Measurements from ENCODE around the gene BNC1.

Gene BNC1

GRCh38 chr15:83310521-83311456, 26.3 kb upstream of the BNC1 start:
- Mint-ChIP-seq H3K9me3 (no peaks in the 10 kb centered on the region), H3K36me3 (ENCODE audit: insufficient read depth) (no peaks in the 10 kb centered on the region), H3K27me3 (peaks cover 6 to 11% of the 10 kb centered on the region in 2 donors), H3K4me1 (ENCODE audit: low read depth in 2 of 2) (no peaks in the 10 kb centered on the region), H3K4me3 (no peak overlapping the region), H3K27ac (no peak overlapping the region)
- ATAC-seq (replicated peaks) (no peak), DNase-seq (no peak)

GRCh38 chr15:83308671-83309070, 24.2 kb upstream of the BNC1 start:
- DNase-seq (no peak), ATAC-seq (replicated peaks) (no peak)
- H3K4me1 Mint-ChIP-seq (ENCODE audit: low read depth in 2 of 2): no peaks in the 10 kb centered on the region
- no peaks in the 10 kb centered on the region for H3K9me3 Mint-ChIP-seq
- H3K27me3 Mint-ChIP-seq: peaks cover 24 to 28% of the 10 kb centered on the region in 2 donors
- no peak overlapping the region for H3K27ac Mint-ChIP-seq
- H3K4me3 Mint-ChIP-seq: no peak overlapping the region
- H3K36me3 Mint-ChIP-seq (ENCODE audit: insufficient read depth): no peaks in the 10 kb centered on the region

GRCh38 chr15:83306561-83306960, 22.1 kb upstream of the BNC1 start:
- no peaks in the 10 kb centered on the region for H3K4me1 Mint-ChIP-seq (ENCODE audit: low read depth in 2 of 2)
- H3K4me3 Mint-ChIP-seq: no peak overlapping the region
- peaks cover 28 to 39% of the 10 kb centered on the region in 2 donors for H3K27me3 Mint-ChIP-seq
- H3K36me3 Mint-ChIP-seq (ENCODE audit: insufficient read depth): no peaks in the 10 kb centered on the region
- peaks cover 0 to 2% of the 10 kb centered on the region in 2 donors for H3K9me3 Mint-ChIP-seq
- ATAC-seq (replicated peaks) (no peak), DNase-seq (no peak)
- no peak overlapping the region for H3K27ac Mint-ChIP-seq

- Mint-ChIP-seq H3K27me3 (peaks cover 28 to 40% of the 10 kb centered on the region in 2 donors), H3K4me1 (ENCODE audit: low read depth in 2 of 2) (no peaks in the 10 kb centered on the region), H3K9me3 (peaks cover 0 to 2% of the 10 kb centered on the region in 2 donors), H3K4me3 (no peak overlapping the region), H3K36me3 (ENCODE audit: insufficient read depth) (no peaks in the 10 kb centered on the region), H3K27ac (no peak overlapping the region)
- ATAC-seq (replicated peaks): no peak
- DNase-seq: no peak
These were observed 21.3 kb upstream of the BNC1 start for GRCh38 chr15:83305704-83306291.

- Mint-ChIP-seq H3K4me1 (ENCODE audit: low read depth in 2 of 2) (no peaks in the 10 kb centered on the region), H3K27me3 (peaks cover 28 to 40% of the 10 kb centered on the region in 2 donors), H3K36me3 (ENCODE audit: insufficient read depth) (no peaks in the 10 kb centered on the region), H3K4me3 (no peak overlapping the region), H3K9me3 (peaks cover 0 to 2% of the 10 kb centered on the region in 2 donors), H3K27ac (no peak overlapping the region)
- ATAC-seq (replicated peaks) (no peak), DNase-seq (no peak)
These were observed 20.6 kb upstream of the BNC1 start for GRCh38 chr15:83304861-83305703.

- ATAC-seq (replicated peaks): no peak
- peaks cover 0 to 2% of the 10 kb centered on the region in 2 donors for H3K9me3 Mint-ChIP-seq
- H3K27ac Mint-ChIP-seq: no peak overlapping the region
- DNase-seq: no peak
- H3K27me3 Mint-ChIP-seq: peaks cover 37 to 40% of the 10 kb centered on the region in 2 donors
- H3K4me3 Mint-ChIP-seq: no peak overlapping the region
- H3K4me1 Mint-ChIP-seq (ENCODE audit: low read depth in 2 of 2): no peaks in the 10 kb centered on the region
- no peaks in the 10 kb centered on the region for H3K36me3 Mint-ChIP-seq (ENCODE audit: insufficient read depth)
These were observed 19.1 kb upstream of the BNC1 start for GRCh38 chr15:83303535-83303934.

DNA sequence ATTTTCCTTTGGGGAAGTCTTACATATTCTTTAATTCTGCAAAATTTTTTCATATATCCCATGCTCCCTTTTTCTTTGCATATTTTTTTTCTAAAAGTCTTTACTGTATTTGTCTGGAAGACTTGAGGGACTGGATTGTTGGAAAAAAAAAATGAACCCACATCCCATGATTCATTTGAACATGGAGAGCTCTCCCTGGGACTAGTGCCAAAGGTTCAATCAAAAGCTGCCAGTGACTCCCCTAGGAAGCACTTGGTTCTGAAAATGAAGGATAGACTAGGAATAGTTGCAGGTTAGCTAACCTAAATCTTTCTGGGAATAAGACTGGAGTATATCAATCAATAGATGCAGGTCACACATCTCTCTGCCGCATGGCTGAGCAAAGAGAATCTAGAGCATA, 16.4 kb upstream of the BNC1 start:
- H3K4me3 Mint-ChIP-seq: no peak overlapping the region
- no peaks in the 10 kb centered on the region for H3K36me3 Mint-ChIP-seq (ENCODE audit: insufficient read depth)
- peaks cover 0 to 2% of the 10 kb centered on the region in 2 donors for H3K9me3 Mint-ChIP-seq
- peaks cover 44 to 46% of the 10 kb centered on the region in 2 donors for H3K27me3 Mint-ChIP-seq
- ATAC-seq (replicated peaks): no peak
- DNase-seq: no peak
- H3K4me1 Mint-ChIP-seq (ENCODE audit: low read depth in 2 of 2): no peaks in the 10 kb centered on the region
- H3K27ac Mint-ChIP-seq: no peak overlapping the region

- DNase-seq: no peak
- H3K4me3 Mint-ChIP-seq: no peak overlapping the region
- H3K4me1 Mint-ChIP-seq (ENCODE audit: low read depth in 2 of 2): no peaks in the 10 kb centered on the region
- peaks cover 33 to 40% of the 10 kb centered on the region in 2 donors for H3K27me3 Mint-ChIP-seq
- no peaks in the 10 kb centered on the region for H3K36me3 Mint-ChIP-seq (ENCODE audit: insufficient read depth)
- H3K27ac Mint-ChIP-seq: no peak overlapping the region
- peaks cover 0 to 2% of the 10 kb centered on the region in 2 donors for H3K9me3 Mint-ChIP-seq
- no peak for ATAC-seq (replicated peaks)
These were observed 15.0 kb upstream of the BNC1 start for GRCh38 chr15:83299462-83299861.

- H3K9me3 Mint-ChIP-seq: no peaks in the 10 kb centered on the region
- ATAC-seq (replicated peaks): no peak
- DNase-seq: no peak
- H3K27ac Mint-ChIP-seq: no peak overlapping the region
- H3K4me3 Mint-ChIP-seq: no peak overlapping the region
- no peaks in the 10 kb centered on the region for H3K36me3 Mint-ChIP-seq (ENCODE audit: insufficient read depth)
- peaks cover 20 to 22% of the 10 kb centered on the region in 2 donors for H3K27me3 Mint-ChIP-seq
- no peaks in the 10 kb centered on the region for H3K4me1 Mint-ChIP-seq (ENCODE audit: low read depth in 2 of 2)
These were observed 11.0 kb upstream of the BNC1 start for GRCh38 chr15:83295417-83295816.

DNA sequence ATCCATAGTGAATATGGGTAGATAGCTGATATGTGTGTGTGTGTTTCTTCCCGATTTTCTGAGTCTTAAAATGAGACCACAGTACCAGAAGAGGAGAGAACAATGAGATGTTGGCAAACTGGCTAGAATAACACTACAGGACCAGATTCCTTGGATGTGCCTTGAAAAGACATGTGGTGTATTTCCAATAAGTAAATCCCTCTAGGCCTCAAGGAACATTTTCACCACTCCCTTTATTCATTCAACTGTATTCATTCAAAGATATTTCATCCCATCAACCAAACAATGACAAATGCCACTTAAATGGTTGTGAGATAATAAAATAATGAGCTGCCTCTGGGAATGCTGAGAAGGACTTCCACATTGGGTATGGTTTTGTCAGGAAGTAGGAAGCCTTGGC, 8.7 kb upstream of the BNC1 start:
- H3K27me3 Mint-ChIP-seq: peaks cover 20 to 35% of the 10 kb centered on the region in 2 donors
- DNase-seq: no peak
- no peak overlapping the region for H3K27ac Mint-ChIP-seq
- H3K36me3 Mint-ChIP-seq (ENCODE audit: insufficient read depth): no peaks in the 10 kb centered on the region
- H3K4me1 Mint-ChIP-seq (ENCODE audit: low read depth in 2 of 2): no peaks in the 10 kb centered on the region
- no peaks in the 10 kb centered on the region for H3K9me3 Mint-ChIP-seq
- no peak for ATAC-seq (replicated peaks)
- H3K4me3 Mint-ChIP-seq: no peak overlapping the region

- no peaks in the 10 kb centered on the region for H3K36me3 Mint-ChIP-seq (ENCODE audit: insufficient read depth)
These were observed 7.9 kb upstream of the BNC1 start for GRCh38 chr15:83292317-83292716.

GRCh38 chr15:83290236-83290635, 5.8 kb upstream of the BNC1 start:
- H3K36me3 Mint-ChIP-seq (ENCODE audit: insufficient read depth): no peaks in the 10 kb centered on the region
- ATAC-seq (replicated peaks): no peak
- no peaks in the 10 kb centered on the region for H3K9me3 Mint-ChIP-seq
- no peak for DNase-seq
- no peak overlapping the region for H3K27ac Mint-ChIP-seq
- H3K4me3 Mint-ChIP-seq: no peak overlapping the region
- peaks cover 28 to 52% of the 10 kb centered on the region in 2 donors for H3K27me3 Mint-ChIP-seq
- H3K4me1 Mint-ChIP-seq (ENCODE audit: low read depth in 2 of 2): peaks cover 0 to 3% of the 10 kb centered on the region in 2 donors

More at GRCh38 chr15:83292317-83292716, 7.9 kb upstream of the BNC1 start:
- no peak for ATAC-seq (replicated peaks)
- DNase-seq: no peak
- Mint-ChIP-seq H3K4me1 (ENCODE audit: low read depth in 2 of 2) (no peaks in the 10 kb centered on the region), H3K9me3 (no peaks in the 10 kb centered on the region), H3K27me3 (peaks cover 22 to 44% of the 10 kb centered on the region in 2 donors), H3K4me3 (no peak overlapping the region), H3K27ac (no peak overlapping the region)

DNA sequence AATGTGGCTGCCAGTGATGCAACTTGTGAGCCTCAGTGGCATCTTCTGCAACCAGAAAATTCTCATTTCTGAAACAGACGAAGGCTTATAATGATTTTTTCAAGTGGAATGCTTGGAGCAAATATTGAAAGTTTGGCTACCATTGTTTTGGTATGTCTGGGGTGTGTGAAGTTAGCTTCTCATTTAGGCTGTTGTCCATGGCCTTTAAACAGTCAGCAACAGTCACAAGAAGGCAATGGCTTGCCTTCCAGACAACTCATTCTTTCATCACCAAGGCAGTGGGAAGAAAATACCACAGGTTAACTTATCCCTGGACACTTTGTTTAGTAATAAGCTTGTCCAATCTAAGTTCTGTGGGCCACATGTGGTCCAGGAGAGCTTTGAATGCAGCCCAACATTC, 4.7 kb upstream of the BNC1 start:
- DNase-seq (no peak), ATAC-seq (replicated peaks) (no peak)
- peaks cover 22 to 56% of the 10 kb centered on the region in 2 donors for H3K27me3 Mint-ChIP-seq
- peaks cover 0 to 3% of the 10 kb centered on the region in 2 donors for H3K4me1 Mint-ChIP-seq (ENCODE audit: low read depth in 2 of 2)
- H3K9me3 Mint-ChIP-seq: no peaks in the 10 kb centered on the region
- H3K36me3 Mint-ChIP-seq (ENCODE audit: insufficient read depth): no peaks in the 10 kb centered on the region
- no peak overlapping the region for H3K27ac Mint-ChIP-seq
- no peak overlapping the region for H3K4me3 Mint-ChIP-seq
